Fibroblast of lung (primary cell): ENCODE results near the gene PKHD1. TPM values are rescaled to one million over a fixed set of nuclear protein-coding genes. Genes with fewer than 3 reads are reported as not detected.

Experiments
- DNase-seq, 2 donors: peaks; one replicate each; pipeline versions ENCODE4 v3.0.0 to v3.0.0-alpha.2; 2010; ENCODE audit warnings: low read depth in 2 of 2
- H2AFZ ChIP-seq: 2 replicates; pipeline ENCODE4 v1.5.1; 2012; ENCODE audit warnings: low read length, control low read depth, inconsistent platforms
- H3K27ac ChIP-seq: 2 replicates; pipeline ENCODE4 v1.5.1; 2011; ENCODE audit warnings: low read length, control low read depth; ENCODE audit not compliant: insufficient read depth
- H3K27me3 ChIP-seq: 2 replicates; pipeline ENCODE4 v1.5.1; 2011; ENCODE audit warnings: mild to moderate bottlenecking, low read length; ENCODE audit not compliant: control insufficient read depth, insufficient read depth
- H3K36me3 ChIP-seq: 2 replicates; pipeline ENCODE4 v1.5.1; 2011; ENCODE audit warnings: low read length; ENCODE audit not compliant: control insufficient read depth, insufficient read depth
- H3K4me1 ChIP-seq: 2 replicates; pipeline ENCODE4 v1.5.1; 2011; ENCODE audit warnings: low read length; ENCODE audit not compliant: control insufficient read depth, insufficient read depth; ENCODE audit errors: extremely low read depth
- H3K4me2 ChIP-seq: 2 replicates; pipeline ENCODE4 v1.5.1; 2011; ENCODE audit warnings: low read length, control low read depth; ENCODE audit not compliant: insufficient read depth; ENCODE audit errors: extremely low read depth
- H3K4me3 ChIP-seq, 4 experiments: fragments of 200-600 bp in 1 of 4; sonication (generic) in 1 of 4; replicated peaks in 1 of 4; 2 replicates each; pipeline ENCODE4 v1.5.1; 2011 to 2016; ENCODE audit warnings: low read length in 4 of 4, low read depth in 3 of 4, mild to moderate bottlenecking in 3 of 4, control low read depth in 2 of 4, inconsistent platforms in 1 of 4, mixed read lengths in 1 of 4; ENCODE audit not compliant: insufficient read depth in 1 of 4; ENCODE audit errors: control extremely low read depth in 1 of 4
- H3K79me2 ChIP-seq: 2 replicates; pipeline ENCODE4 v1.5.1; 2012; ENCODE audit warnings: mild to moderate bottlenecking, low read length, inconsistent platforms; ENCODE audit not compliant: control insufficient read depth, insufficient read depth
- H3K9ac ChIP-seq: 2 replicates; pipeline ENCODE4 v1.5.1; 2011; ENCODE audit warnings: mild to moderate bottlenecking, low read length, control low read depth; ENCODE audit not compliant: insufficient read depth
- H3K9me3 ChIP-seq: 2 replicates; pipeline ENCODE4 v1.5.1; 2012; ENCODE audit warnings: low read depth, low read length; ENCODE audit not compliant: control insufficient read depth, insufficient read depth
- H4K20me1 ChIP-seq: 2 replicates; pipeline ENCODE4 v1.5.1; 2011; ENCODE audit warnings: low read length; ENCODE audit not compliant: control insufficient read depth, insufficient read depth; ENCODE audit errors: extremely low read depth
- CTCF ChIP-seq, 2 donors: IDR thresholded peaks in 1 of 2; conservative IDR thresholded peaks in 1 of 2; 1 replicate in 1 of 2; 2 replicates in 1 of 2; pipeline ENCODE4 v1.5.1; 2011 to 2012; ENCODE audit warnings: low read length in 2 of 2, control low read depth in 1 of 2, inconsistent platforms in 1 of 2, low read depth in 1 of 2, mild to moderate bottlenecking in 1 of 2
- EZH2 ChIP-seq: IDR thresholded peaks from 2 replicates; pipeline ENCODE4 v1.5.1; 2012; ENCODE audit warnings: low read length, control low read depth, mild to moderate bottlenecking; ENCODE audit errors: missing control alignments
- polyA plus RNA-seq, 2 donors: library from polyadenylated mRNA; depleted of rRNA in 1 of 2; stranded (reverse) in 1 of 2; unstranded in 1 of 2; fragments of >200 nt; gene quantifications; 2 replicates each; pipeline ENCODE4 v1.2.1, GENCODE V29; 2011 to 2012; ENCODE audit warnings: missing spikeins in 1 of 2
- total RNA-seq: library from RNA; depleted of rRNA; stranded (reverse); fragments of >200 nt; gene quantifications from 2 replicates; pipeline ENCODE4 v1.2.1, GENCODE V29; 2014

Gene PKHD1
- total and polyA plus RNA-seq, 2 donors (not counting 1 experiment from before 2014, with no cell fraction given), result not detected

GRCh38 chr6:51915098-51915497 is 172.3 kb downstream of the PKHD1 start:
- TF ChIP-seq EZH2 (no peak), CTCF (conservative IDR thresholded peaks at IDR 0.05 in 1 of 2, IDR thresholded peaks at IDR 0.05 in 1 of 2; ENCODE audit: low read depth in 1 of 2, low read length in 2 of 2) (no peak)
- Histone ChIP-seq H3K4me2 (no peak overlapping the region), H3K9me3 (no peaks in the 10 kb centered on the region), H3K4me3 (no peak overlapping the region), H4K20me1 (no peaks in the 10 kb centered on the region), H3K27ac (no peak overlapping the region), H3K9ac (no peak overlapping the region), H3K36me3 (no peaks in the 10 kb centered on the region), H3K27me3 (no peaks in the 10 kb centered on the region), H2AFZ (no peak overlapping the region), H3K79me2 (no peaks in the 10 kb centered on the region), H3K4me1 (no peaks in the 10 kb centered on the region)
- DNase-seq, result no peak

- no peak overlapping the region for H3K27ac ChIP-seq
Observed at GRCh38 chr6:51913265-51913664, 174.1 kb downstream of the PKHD1 start.

GRCh38 chr6:51910851-51911250 is 176.6 kb downstream of the PKHD1 start:
- no peak overlapping the region for H3K9ac ChIP-seq
- H2AFZ ChIP-seq, result no peak overlapping the region
- no peak overlapping the region for H3K4me3 ChIP-seq
- DNase-seq, result no peak
- H4K20me1 ChIP-seq, result no peaks in the 10 kb centered on the region
- no peaks in the 10 kb centered on the region for H3K36me3 ChIP-seq
- no peak for TF ChIP-seq CTCF (conservative IDR thresholded peaks at IDR 0.05 in 1 of 2, IDR thresholded peaks at IDR 0.05 in 1 of 2; ENCODE audit: low read depth in 1 of 2, low read length in 2 of 2)
- no peak for TF ChIP-seq EZH2
- no peak overlapping the region for H3K4me2 ChIP-seq
- H3K27me3 ChIP-seq, result no peaks in the 10 kb centered on the region
- H3K79me2 ChIP-seq, result no peaks in the 10 kb centered on the region
- H3K9me3 ChIP-seq, result no peaks in the 10 kb centered on the region
- no peak overlapping the region for H3K27ac ChIP-seq
- H3K4me1 ChIP-seq, result no peaks in the 10 kb centered on the region

More at GRCh38 chr6:51913265-51913664, 174.1 kb downstream of the PKHD1 start:
- Histone ChIP-seq H4K20me1 (no peaks in the 10 kb centered on the region), H3K79me2 (no peaks in the 10 kb centered on the region), H3K27me3 (no peaks in the 10 kb centered on the region), H3K36me3 (no peaks in the 10 kb centered on the region), H3K4me1 (no peaks in the 10 kb centered on the region), H3K9ac (no peak overlapping the region), H2AFZ (no peak overlapping the region), H3K9me3 (no peaks in the 10 kb centered on the region), H3K4me3 (no peak overlapping the region), H3K4me2 (no peak overlapping the region)
- DNase-seq, result no peak
- TF ChIP-seq CTCF (conservative IDR thresholded peaks at IDR 0.05 in 1 of 2, IDR thresholded peaks at IDR 0.05 in 1 of 2; ENCODE audit: low read depth in 1 of 2, low read length in 2 of 2) (no peak), EZH2 (no peak)
